ENCODE measurements around the gene ERO1B. TPM values are rescaled to one million over a fixed set of nuclear protein-coding genes. Genes with fewer than 3 reads are reported as not detected.

The ERO1B gene
- total RNA-seq, 1 experiment from 2014 or later = not detected

GRCh38 chr1:236321101-236321500 is 39.3 kb upstream of the ERO1B start:
- no peak overlapping the region for H3K4me2 ChIP-seq
- POLR2A ChIA-PET (ENCODE audit: unreplicated experiment) = no interaction called here
- no peak overlapping the region for H3K4me3 ChIP-seq
- DNase-seq = no peak
- H3K36me3 ChIP-seq (ENCODE audit: low read depth) = no peaks in the 10 kb centered on the region
- CTCF ChIA-PET = no interaction called here
- no peaks in the 10 kb centered on the region for H3K4me1 ChIP-seq (replicated peaks; ENCODE audit: insufficient read depth)
- H3F3A ChIP-seq (ENCODE audit: insufficient read depth, low read depth) = no peaks in the 10 kb centered on the region
- no peaks in the 10 kb centered on the region for H4K20me1 ChIP-seq (ENCODE audit: insufficient read depth)
- no peak overlapping the region for H3K27ac ChIP-seq
- no TSS peak for BruUV-seq (replicated peaks)
- no peaks in the 10 kb centered on the region for H3K79me2 ChIP-seq (ENCODE audit: low read depth)
- H2AFZ ChIP-seq = 0 out of 2 replicates have a peak overlapping the region, but pooled peaks have one; percentile 18
- intact Hi-C loops (cut with micrococcal nuclease; ENCODE audit: unreplicated experiment) = no loop called here
- peaks cover 13% of the 10 kb centered on the region; the same call in 1 of the 2 replicates for H3K9me3 ChIP-seq (ENCODE audit: insufficient read depth, low read depth)
- TF ChIP-seq CTCF (conservative IDR thresholded peaks at IDR 0.05) = no peak
- no peak for TF ChIP-seq EZH2 (IDR thresholded peaks at IDR 0.05; ENCODE audit: low read depth)
- H3K27me3 ChIP-seq (ENCODE audit: insufficient read depth, low read depth) = no peaks in the 10 kb centered on the region
- no peaks in the 10 kb centered on the region; the same call in 1 of the 2 replicates for H3K9me2 ChIP-seq (ENCODE audit: insufficient read depth)

- Histone ChIP-seq H3K4me2 (no peak overlapping the region), H3K4me3 (no peak overlapping the region), H3K27ac (no peak overlapping the region), H4K20me1 (ENCODE audit: insufficient read depth) (no peaks in the 10 kb centered on the region), H3K9me2 (ENCODE audit: insufficient read depth) (no peaks in the 10 kb centered on the region; the same call in 1 of the 2 replicates), H3K4me1 (replicated peaks; ENCODE audit: insufficient read depth) (no peaks in the 10 kb centered on the region), H3K27me3 (ENCODE audit: insufficient read depth, low read depth) (no peaks in the 10 kb centered on the region), H2AFZ (no peak overlapping the region), H3F3A (ENCODE audit: insufficient read depth, low read depth) (no peaks in the 10 kb centered on the region), H3K79me2 (ENCODE audit: low read depth) (no peaks in the 10 kb centered on the region), H3K9me3 (ENCODE audit: insufficient read depth, low read depth) (peaks cover 13% of the 10 kb centered on the region; the same call in 1 of the 2 replicates), H3K36me3 (ENCODE audit: low read depth) (no peaks in the 10 kb centered on the region)
- TF ChIP-seq CTCF (conservative IDR thresholded peaks at IDR 0.05) = no peak
- TF ChIP-seq EZH2 (IDR thresholded peaks at IDR 0.05; ENCODE audit: low read depth) = no peak
- ChIA-PET POLR2A (ENCODE audit: unreplicated experiment) (no interaction called here), CTCF (no interaction called here)
- no peak for DNase-seq
- intact Hi-C loops (cut with micrococcal nuclease; ENCODE audit: unreplicated experiment) = no loop called here
- no TSS peak for BruUV-seq (replicated peaks)
Measured at GRCh38 chr1:236320671-236321070, 38.9 kb upstream of the ERO1B start.

GRCh38 chr1:236320214-236320613 is 38.5 kb upstream of the ERO1B start:
- ChIA-PET CTCF (no interaction called here), POLR2A (ENCODE audit: unreplicated experiment) (no interaction called here)
- H3K27me3 ChIP-seq (ENCODE audit: insufficient read depth, low read depth) = no peaks in the 10 kb centered on the region
- H3K9me2 ChIP-seq (ENCODE audit: insufficient read depth) = no peaks in the 10 kb centered on the region; the same call in 1 of the 2 replicates
- no peaks in the 10 kb centered on the region for H3K36me3 ChIP-seq (ENCODE audit: low read depth)
- H3K4me1 ChIP-seq (replicated peaks; ENCODE audit: insufficient read depth) = no peaks in the 10 kb centered on the region
- no peak for DNase-seq
- H3K4me3 ChIP-seq = no peak overlapping the region
- H3K9me3 ChIP-seq (ENCODE audit: insufficient read depth, low read depth) = peaks cover 13% of the 10 kb centered on the region; the same call in 1 of the 2 replicates
- no TSS peak for BruUV-seq (replicated peaks)
- no peak overlapping the region for H3K4me2 ChIP-seq
- no peaks in the 10 kb centered on the region for H4K20me1 ChIP-seq (ENCODE audit: insufficient read depth)
- no peak overlapping the region for H3K27ac ChIP-seq
- no peaks in the 10 kb centered on the region for H3F3A ChIP-seq (ENCODE audit: insufficient read depth, low read depth)
- no peak overlapping the region for H2AFZ ChIP-seq
- no peaks in the 10 kb centered on the region for H3K79me2 ChIP-seq (ENCODE audit: low read depth)
- TF ChIP-seq EZH2 (IDR thresholded peaks at IDR 0.05; ENCODE audit: low read depth) = no peak
- no peak for TF ChIP-seq CTCF (conservative IDR thresholded peaks at IDR 0.05)
- intact Hi-C loops (cut with micrococcal nuclease; ENCODE audit: unreplicated experiment) = no loop called here
